ENCODE data around the gene FAM170B.

Gene FAM170B

GRCh38 chr10:49133706-49134248, at the start of gene FAM170B:
FAM170B (minus strand) TSS chr10:49134021; CDS start chr10:49133918, 103 bp downstream.
- DNase-seq (ENCODE audit: low read depth in 2 of 2): no peak

- DNase-seq (ENCODE audit: low read depth in 2 of 2): no peak
These were observed 49.0 kb upstream of the FAM170B start for GRCh38 chr10:49182776-49183175.

- no peak for DNase-seq (ENCODE audit: low read depth in 2 of 2)
These were observed 46.6 kb upstream of the FAM170B start for GRCh38 chr10:49180444-49180860.

- DNase-seq (ENCODE audit: low read depth in 2 of 2): peak in 1 of 2 donors; percentile 21
These were observed 46.0 kb upstream of the FAM170B start for GRCh38 chr10:49179699-49180443.

- DNase-seq (ENCODE audit: low read depth in 2 of 2): no peak
These were observed 45.0 kb upstream of the FAM170B start for GRCh38 chr10:49178489-49179471.

- peak; percentile 74 to 80 for DNase-seq (ENCODE audit: low read depth in 2 of 2)
These were observed 43.9 kb upstream of the FAM170B start for GRCh38 chr10:49177391-49178355.

- no peak for DNase-seq (ENCODE audit: low read depth in 2 of 2)
These were observed 42.8 kb upstream of the FAM170B start for GRCh38 chr10:49176310-49177268.

GRCh38 chr10:49175587-49176309, 41.9 kb upstream of the FAM170B start:
- DNase-seq (ENCODE audit: low read depth in 2 of 2): no peak

- DNase-seq (ENCODE audit: low read depth in 2 of 2): no peak
These were observed 41.2 kb upstream of the FAM170B start for GRCh38 chr10:49174926-49175500.

- no peak for DNase-seq (ENCODE audit: low read depth in 2 of 2)
These were observed 40.6 kb upstream of the FAM170B start for GRCh38 chr10:49174261-49174925.

- no peak for DNase-seq (ENCODE audit: low read depth in 2 of 2)
These were observed 40.0 kb upstream of the FAM170B start for GRCh38 chr10:49173853-49174252.

GRCh38 chr10:49173201-49173772, 39.5 kb upstream of the FAM170B start:
- no peak for DNase-seq (ENCODE audit: low read depth in 2 of 2)

GRCh38 chr10:49172777-49173132, 38.9 kb upstream of the FAM170B start:
- no peak for DNase-seq (ENCODE audit: low read depth in 2 of 2)

- DNase-seq (ENCODE audit: low read depth in 2 of 2): no peak
These were observed 38.4 kb upstream of the FAM170B start for GRCh38 chr10:49172061-49172776.

- no peak for DNase-seq (ENCODE audit: low read depth in 2 of 2)
These were observed 37.7 kb upstream of the FAM170B start for GRCh38 chr10:49171326-49172060.

GRCh38 chr10:49170632-49171325, 37.0 kb upstream of the FAM170B start:
- no peak for DNase-seq (ENCODE audit: low read depth in 2 of 2)

All from stimulated activated CD8-positive, alpha-beta memory T cell treated with anti-CD3 and anti-CD28 coated beads, Interleukin-15, amount 100 ng/mL, for 48 hours (primary cell).